Heart right ventricle (tissue), 16 donors: ENCODE data around the gene RALGAPA2. TPM values are rescaled to one million over a fixed set of nuclear protein-coding genes. Genes with fewer than 3 reads are reported as not detected.

Experiments used
- ATAC-seq, 8 donors: fragments of 200-7000 bp; cut with Tn5 transposase; one replicate each; pipeline ENCODE4 v1.9.1; 2020; ENCODE audit warnings: mild to moderate bottlenecking in 8 of 8, moderate library complexity in 8 of 8, moderate number of reproducible peaks in 1 of 8
- DNase-seq, 2 donors: peaks; one replicate each; pipeline ENCODE4 v3.0.0-alpha.2; 2020
- H3K27ac ChIP-seq, 10 donors: fragments of 200-600 bp; sonication (generic) in 2 of 10; one replicate each; pipeline versions ENCODE4 v1.5.0 to v1.8.0; 2020 to 2022; ENCODE audit warnings: mild to moderate bottlenecking in 3 of 10
- H3K27me3 ChIP-seq, 7 donors: fragments of 200-600 bp; one replicate each; pipeline ENCODE4 v1.8.0; 2021 to 2022; ENCODE audit warnings: mild to moderate bottlenecking in 2 of 7
- H3K36me3 ChIP-seq, 9 donors: fragments of 200-600 bp; sonication (generic) in 1 of 9; one replicate each; pipeline versions ENCODE4 v1.5.0 to v1.8.0; 2020 to 2022; ENCODE audit warnings: mild to moderate bottlenecking in 2 of 9
- H3K4me1 ChIP-seq, 9 donors: fragments of 200-600 bp; sonication (generic) in 1 of 9; one replicate each; pipeline versions ENCODE4 v1.5.0 to v1.8.0; 2020 to 2022; ENCODE audit warnings: mild to moderate bottlenecking in 4 of 9
- H3K4me3 ChIP-seq, 10 donors: fragments of 200-600 bp; sonication (generic) in 2 of 10; one replicate each; pipeline versions ENCODE4 v1.5.0 to v1.8.0; 2020 to 2022; ENCODE audit warnings: mild to moderate bottlenecking in 7 of 10, moderate library complexity in 2 of 10
- H3K9me3 ChIP-seq, 11 donors: fragments of 200-600 bp in 10 of 11; sonication (generic) in 2 of 11; one replicate each; pipeline versions ENCODE4 v1.5.0 to v1.8.0; 2013 to 2022; ENCODE audit warnings: mild to moderate bottlenecking in 2 of 11, control low read depth in 1 of 11, moderate library complexity in 1 of 11
- CTCF ChIP-seq, 9 donors: fragments of 200-600 bp; sonication (generic) in 2 of 9; IDR thresholded peaks; one replicate each; pipeline versions ENCODE4 v1.5.0 to v1.8.0; 2021 to 2022; ENCODE audit warnings: antibody characterized with exemption in 9 of 9, mild to moderate bottlenecking in 5 of 9, moderate library complexity in 1 of 9
- WGBS, 2 donors: extraction: QIAGEN DNeasy Blood & Tissue Kit; methylation state at CpG; one replicate each; pipeline ENCODE4 v1.1.7; 2013; ENCODE audit warnings: inconsistent platforms in 1 of 2; 5-methylcytosine and 5-hydroxymethylcytosine counted together
- intact Hi-C, 10 donors: fragments of 100-400 bp; cut with DNase I; formaldehyde crosslinking; loops; one replicate each; pipeline versions ENCODE4 v1.11.1 to v1.14.2; 2022
- polyA plus RNA-seq, 2 donors: library from polyadenylated mRNA; stranded (reverse); fragments of 200-250 nt; gene quantifications; one replicate each; pipeline ENCODE4 v1.2.3, GENCODE V29; 2013
- total RNA-seq, 10 donors: library from RNA; stranded (reverse); fragmentation: NEBNext Ultra II Directional in 3 of 10; extraction: Animal tissue kit (Norgen Biotek cat#: 25700) in 3 of 10; gene quantifications; one replicate each; pipeline versions ENCODE4 v1.2.1 to v1.2.4, GENCODE V29; 2021 to 2023
- donor health status: Arrhythmogenic right ventricular cardiomyopathy.
- donor health status: ischemic (EF 13 %, LVEDD 7.1; RV severe dilation, severe dysfunction).
- donor health status: healthy with polysubstance abuse.
- donor health status: DM: no; HTN: yes; CAD: no.
- donor health status: DM: no; HTN: no; CAD: no.
- donor health status: ischemic (EF 25% LVEDD 6.9; RV normal size, moderate dysfunction).
- donor health status: ischemic (EF 25% LVEDD 5.7; RV mildly dilated, moderate dysfunction).
- donor health status: healthy.
- donor health status: DM: yes; HTN: yes; CAD: no.
- donor health status: Ischemic cardiomyopathy.
- donor health status: ischemic (EF 35%, LVEDD 5.7; RV mildly dilated, moderate dysfunction).
- donor health status: nonischemic (EF 11% LVEDD 7.7; RV severe dilation, severe dysfunction).
- donor health status: DM: yes; HTN: yes; CAD: no.
- donor health status: PGD.
- donor health status: ischemic (EF 29% LVEDD 5.4; RV normal size, mild dysfunction).
- donor health status: nonischemic (EF 23%, LVEDD 6.1; RV moderate dilation, normal function).

Gene RALGAPA2
- total and polyA plus RNA-seq, 12 donors = 4.1 to 26.8 (median 18.2) TPM

GRCh38 chr20:20744170-20744725 is 31.8 kb upstream of the RALGAPA2 start:
- intact Hi-C loops = no loop called here
- Histone ChIP-seq H3K27ac (peak overlapping the region; percentile 77 to 98 (median 86)), H3K36me3 (no peaks in the 10 kb centered on the region), H3K9me3 (peaks cover 0 to 12% (median 0%) of the 10 kb centered on the region in 11 donors), H3K4me1 (peaks cover 14 to 46% (median 29%) of the 10 kb centered on the region in 9 donors), H3K4me3 (peak overlapping the region in 2 of 10 donors; percentile 22 to 27), H3K27me3 (no peaks in the 10 kb centered on the region)
- ATAC-seq = peak in 5 of 8 donors; percentile 8 to 65 (median 55)
- WGBS, 2 donors = 45 to 57% methylated on average over 5 of the region's 5 CpGs
- no peak for DNase-seq
- TF ChIP-seq CTCF (IDR thresholded peaks at IDR 0.05) = no peak

GRCh38 chr20:20743511-20744169 is 31.2 kb upstream of the RALGAPA2 start:
- DNase-seq = peak; percentile 70 to 78
- WGBS, 2 donors = 13 to 17% methylated on average over 15 of the region's 15 CpGs
- ATAC-seq = peak; percentile 90 to 94 (median 92)
- no peaks in the 10 kb centered on the region for H3K27me3 ChIP-seq
- TF ChIP-seq CTCF (IDR thresholded peaks at IDR 0.05) = no peak
- H3K27ac ChIP-seq = peak overlapping the region; percentile 77 to 98 (median 86)
- intact Hi-C loops = no loop called here
- H3K9me3 ChIP-seq = peaks cover 0 to 6% (median 0%) of the 10 kb centered on the region in 11 donors
- peaks cover 14 to 46% (median 29%) of the 10 kb centered on the region in 9 donors for H3K4me1 ChIP-seq
- no peaks in the 10 kb centered on the region for H3K36me3 ChIP-seq
- peak overlapping the region in 5 of 10 donors; percentile 8 to 27 (median 14) for H3K4me3 ChIP-seq

- TF ChIP-seq CTCF (IDR thresholded peaks at IDR 0.05) = no peak
- Histone ChIP-seq H3K36me3 (no peaks in the 10 kb centered on the region), H3K4me1 (peaks cover 14 to 46% (median 29%) of the 10 kb centered on the region in 9 donors), H3K27me3 (no peaks in the 10 kb centered on the region), H3K9me3 (no peaks in the 10 kb centered on the region), H3K27ac (peak overlapping the region in 2 of 10 donors; percentile 12 to 94), H3K4me3 (no peak overlapping the region)
- intact Hi-C loops = no loop called here
- ATAC-seq (no peak), DNase-seq (no peak)
- 61 to 71% methylated on average over 10 of the region's 10 CpGs for WGBS, 2 donors
These were observed 28.9 kb upstream of the RALGAPA2 start for GRCh38 chr20:20741087-20742045.

- Histone ChIP-seq H3K9me3 (no peaks in the 10 kb centered on the region), H3K4me1 (peaks cover 14 to 46% (median 29%) of the 10 kb centered on the region in 9 donors), H3K27me3 (no peaks in the 10 kb centered on the region), H3K27ac (no peak overlapping the region), H3K36me3 (no peaks in the 10 kb centered on the region), H3K4me3 (no peak overlapping the region)
- ATAC-seq (no peak), DNase-seq (no peak)
- TF ChIP-seq CTCF (IDR thresholded peaks at IDR 0.05) = no peak
- WGBS, 2 donors = 86 to 92% methylated on average over 4 of the region's 4 CpGs
- intact Hi-C loops = no loop called here
These were observed 28.1 kb upstream of the RALGAPA2 start for GRCh38 chr20:20740541-20740940.
